Activated T-cell treated with anti-CD3 and anti-CD28 coated beads, Interleukin-2, amount 50 U/mL, for 24 hours (primary cell): ENCODE measurements around the gene SNX13.

Experiments
- DNase-seq: peaks from one replicate; pipeline ENCODE4 v3.0.0-alpha.2; 2020
- H3K27ac Mint-ChIP-seq: 2 replicates; pipeline ENCODE4 v1.8.0; 2020; ENCODE audit warnings: mild to moderate bottlenecking, mixed read lengths
- H3K27me3 Mint-ChIP-seq: 2 replicates; pipeline ENCODE4 v1.8.0; 2020; ENCODE audit warnings: mixed read lengths
- H3K36me3 Mint-ChIP-seq: 2 replicates; pipeline ENCODE4 v1.8.0; 2020; ENCODE audit warnings: low read depth, mixed read lengths
- H3K4me1 Mint-ChIP-seq: 2 replicates; pipeline ENCODE4 v1.8.0; 2020; ENCODE audit warnings: low read depth, mixed read lengths
- H3K4me3 Mint-ChIP-seq: 2 replicates; pipeline ENCODE4 v1.8.0; 2020; ENCODE audit warnings: mild to moderate bottlenecking, moderate library complexity, mixed read lengths
- H3K9me3 Mint-ChIP-seq: 2 replicates; pipeline ENCODE4 v1.8.0; 2020; ENCODE audit warnings: mixed read lengths

SNX13 gene

GRCh38 chr7:17779381-17779780 is 160.9 kb downstream of the SNX13 start:
- Mint-ChIP-seq H3K36me3 (no peaks in the 10 kb centered on the region), H3K27ac (no peak overlapping the region), H3K4me1 (peaks cover 2% of the 10 kb centered on the region), H3K27me3 (no peaks in the 10 kb centered on the region), H3K4me3 (no peak overlapping the region), H3K9me3 (no peaks in the 10 kb centered on the region)
- no peak for DNase-seq

- no peaks in the 10 kb centered on the region for H3K9me3 Mint-ChIP-seq
These were observed 165.5 kb downstream of the SNX13 start for GRCh38 chr7:17774716-17775288.

GRCh38 chr7:17774248-17774647 is 166.0 kb downstream of the SNX13 start:
- no peaks in the 10 kb centered on the region for H3K27me3 Mint-ChIP-seq
- DNase-seq: no peak
- no peak overlapping the region for H3K4me3 Mint-ChIP-seq
- H3K4me1 Mint-ChIP-seq: peaks cover 7% of the 10 kb centered on the region
- no peaks in the 10 kb centered on the region for H3K36me3 Mint-ChIP-seq
- no peak overlapping the region for H3K27ac Mint-ChIP-seq
- H3K9me3 Mint-ChIP-seq: no peaks in the 10 kb centered on the region

More at GRCh38 chr7:17774716-17775288, 165.5 kb downstream of the SNX13 start:
- Mint-ChIP-seq H3K36me3 (no peaks in the 10 kb centered on the region), H3K4me1 (peaks cover 7% of the 10 kb centered on the region), H3K27me3 (no peaks in the 10 kb centered on the region), H3K4me3 (no peak overlapping the region), H3K27ac (no peak overlapping the region)
- DNase-seq: no peak

- Mint-ChIP-seq H3K4me1 (peaks cover 7% of the 10 kb centered on the region), H3K9me3 (no peaks in the 10 kb centered on the region), H3K4me3 (no peak overlapping the region), H3K27me3 (no peaks in the 10 kb centered on the region), H3K27ac (no peak overlapping the region), H3K36me3 (no peaks in the 10 kb centered on the region)
- DNase-seq: no peak
These were observed 167.0 kb downstream of the SNX13 start for GRCh38 chr7:17773289-17773626.

DNA sequence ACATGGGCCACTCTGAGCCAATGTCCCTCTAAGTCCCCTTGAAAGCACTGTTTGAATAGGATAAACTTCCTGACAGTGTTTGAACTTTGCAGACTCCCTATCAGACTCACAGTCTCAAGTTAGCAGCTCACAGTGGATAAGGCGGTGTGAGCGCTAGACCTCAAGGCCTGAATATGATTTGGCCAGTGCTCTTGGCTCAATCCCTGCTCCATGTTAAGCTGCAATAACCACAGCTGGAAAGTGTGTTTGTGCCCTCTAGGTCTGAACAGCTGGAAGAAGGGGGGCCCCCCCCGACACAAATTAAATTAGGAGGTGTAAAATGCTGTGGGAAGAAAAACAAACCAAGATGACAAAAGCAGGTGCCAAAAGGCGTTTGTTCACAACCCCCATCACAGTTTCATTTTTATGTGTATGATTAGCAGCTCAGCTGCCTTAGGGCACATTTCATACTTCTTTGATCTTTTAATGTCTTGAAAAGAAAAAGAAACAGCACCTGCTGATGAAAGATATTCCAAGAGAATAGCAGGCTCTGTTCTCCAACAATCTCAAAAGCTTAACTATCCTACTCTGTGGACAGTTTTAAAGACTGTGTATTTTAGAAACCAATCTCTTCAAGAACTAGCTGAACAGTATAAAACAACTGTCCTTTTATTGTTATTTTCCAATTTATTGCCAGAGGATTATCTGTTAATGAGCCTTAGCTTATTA is 167.6 kb downstream of the SNX13 start:
- Mint-ChIP-seq H3K27ac (no peak overlapping the region), H3K9me3 (no peaks in the 10 kb centered on the region), H3K27me3 (no peaks in the 10 kb centered on the region), H3K4me1 (peaks cover 7% of the 10 kb centered on the region), H3K4me3 (no peak overlapping the region), H3K36me3 (no peaks in the 10 kb centered on the region)
- no peak for DNase-seq

- no peaks in the 10 kb centered on the region for H3K36me3 Mint-ChIP-seq
- H3K4me3 Mint-ChIP-seq: no peak overlapping the region
- peaks cover 7% of the 10 kb centered on the region for H3K4me1 Mint-ChIP-seq
- no peaks in the 10 kb centered on the region for H3K9me3 Mint-ChIP-seq
- DNase-seq: no peak
- no peak overlapping the region for H3K27ac Mint-ChIP-seq
- H3K27me3 Mint-ChIP-seq: no peaks in the 10 kb centered on the region
These were observed 168.3 kb downstream of the SNX13 start for GRCh38 chr7:17771901-17772408.

GRCh38 chr7:17770710-17771375 is 169.5 kb downstream of the SNX13 start:
- no peaks in the 10 kb centered on the region for H3K27me3 Mint-ChIP-seq
- H3K36me3 Mint-ChIP-seq: no peaks in the 10 kb centered on the region
- DNase-seq: no peak
- H3K9me3 Mint-ChIP-seq: no peaks in the 10 kb centered on the region
- H3K4me3 Mint-ChIP-seq: no peak overlapping the region
- H3K27ac Mint-ChIP-seq: no peak overlapping the region
- H3K4me1 Mint-ChIP-seq: peaks cover 7% of the 10 kb centered on the region

GRCh38 chr7:17769918-17770317 is 170.4 kb downstream of the SNX13 start:
- Mint-ChIP-seq H3K9me3 (no peaks in the 10 kb centered on the region), H3K4me1 (peaks cover 7% of the 10 kb centered on the region), H3K27ac (no peak overlapping the region), H3K36me3 (no peaks in the 10 kb centered on the region), H3K27me3 (no peaks in the 10 kb centered on the region), H3K4me3 (no peak overlapping the region)
- DNase-seq: peak; percentile 47

DNA sequence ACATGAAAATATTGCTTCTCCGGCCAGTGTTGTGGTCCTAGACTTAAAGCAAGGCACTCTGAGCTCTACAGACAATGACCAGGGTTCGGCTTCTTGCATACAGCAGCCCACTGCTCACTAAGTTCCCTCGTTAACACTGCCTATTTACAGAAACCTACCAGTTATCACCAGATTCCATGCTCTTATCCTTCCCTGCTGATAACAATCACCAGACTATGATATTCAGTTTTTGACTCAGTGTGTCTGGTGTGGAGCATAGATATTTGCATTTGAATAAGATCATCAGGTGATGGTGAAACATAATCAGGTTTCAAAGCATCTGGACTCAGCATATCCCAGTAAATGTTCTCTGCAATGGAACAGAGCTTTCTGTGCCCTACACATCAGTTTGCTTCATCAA is 182.3 kb downstream of the SNX13 start:
- H3K36me3 Mint-ChIP-seq: peaks cover 3% of the 10 kb centered on the region
- H3K9me3 Mint-ChIP-seq: no peaks in the 10 kb centered on the region
- no peak for DNase-seq
- no peaks in the 10 kb centered on the region for H3K27me3 Mint-ChIP-seq
- H3K27ac Mint-ChIP-seq: no peak overlapping the region
- no peaks in the 10 kb centered on the region for H3K4me1 Mint-ChIP-seq
- H3K4me3 Mint-ChIP-seq: no peak overlapping the region

DNA sequence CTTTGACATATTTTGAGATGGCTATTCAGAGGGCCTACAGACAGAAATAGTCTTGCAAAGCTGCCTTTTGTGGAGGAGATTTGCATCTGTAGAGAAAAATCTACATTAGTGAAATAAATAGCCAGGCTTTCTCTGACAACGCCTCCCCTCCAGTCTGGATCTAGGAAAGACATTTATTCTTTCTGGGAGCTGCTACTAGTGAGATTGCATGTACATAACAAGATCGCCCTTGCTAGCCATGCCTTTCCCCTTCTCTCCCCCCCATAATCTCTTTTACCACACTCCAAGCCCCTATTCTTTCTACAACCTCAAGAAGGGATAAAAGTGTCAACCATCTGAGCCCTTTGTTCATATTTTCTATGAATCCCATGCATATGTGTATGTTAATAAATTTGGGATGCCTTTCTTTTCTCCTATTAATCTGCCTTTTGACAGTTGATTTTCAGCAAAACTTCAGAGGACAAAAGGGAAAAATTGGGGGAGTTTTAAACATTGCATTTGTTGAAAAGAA is 194.2 kb downstream of the SNX13 start:
- H3K36me3 Mint-ChIP-seq: no peaks in the 10 kb centered on the region
- H3K4me3 Mint-ChIP-seq: no peak overlapping the region
- no peaks in the 10 kb centered on the region for H3K4me1 Mint-ChIP-seq
- no peak for DNase-seq
- H3K27me3 Mint-ChIP-seq: no peaks in the 10 kb centered on the region
- no peaks in the 10 kb centered on the region for H3K9me3 Mint-ChIP-seq
- H3K27ac Mint-ChIP-seq: no peak overlapping the region

DNA sequence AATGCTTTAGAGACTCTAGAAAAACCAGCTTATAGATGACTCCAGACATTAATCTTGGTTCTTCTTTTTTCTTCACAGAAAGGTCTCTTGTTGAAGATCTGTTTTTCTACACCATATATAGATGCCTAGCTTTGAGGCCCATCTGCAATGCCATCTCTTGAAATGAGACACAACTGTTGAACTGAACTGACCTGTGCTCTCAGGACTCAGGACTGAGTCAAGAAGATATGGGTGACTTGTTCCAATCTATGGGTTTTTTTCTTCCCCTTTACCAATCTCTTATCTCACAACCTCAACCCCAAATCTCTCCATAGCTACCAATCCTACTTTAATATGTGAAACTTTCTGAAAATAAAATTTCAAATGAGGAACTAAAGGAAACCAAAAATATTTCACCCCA is 194.7 kb downstream of the SNX13 start:
- Mint-ChIP-seq H3K4me1 (no peaks in the 10 kb centered on the region), H3K9me3 (no peaks in the 10 kb centered on the region), H3K36me3 (no peaks in the 10 kb centered on the region), H3K27me3 (no peaks in the 10 kb centered on the region), H3K27ac (no peak overlapping the region), H3K4me3 (no peak overlapping the region)
- DNase-seq: no peak

DNA sequence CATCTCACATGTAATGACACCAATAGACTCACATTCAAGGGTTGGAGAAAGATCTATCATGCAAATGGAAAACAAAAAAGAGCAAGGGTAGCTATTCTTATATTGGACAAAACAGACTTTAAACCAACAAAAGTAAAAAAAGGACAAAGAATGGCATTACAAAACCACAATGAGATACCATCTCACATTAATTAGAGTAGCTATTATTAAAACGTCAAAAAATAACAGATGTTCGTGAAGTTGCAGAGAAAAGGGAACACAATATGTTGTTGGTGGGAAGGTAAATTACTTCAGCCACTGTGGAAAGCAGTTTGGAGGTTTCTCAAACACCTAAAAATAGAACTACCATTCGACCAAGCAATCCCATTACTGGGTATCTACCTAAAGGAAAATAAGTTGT is 197.0 kb downstream of the SNX13 start:
- no peaks in the 10 kb centered on the region for H3K9me3 Mint-ChIP-seq
- H3K4me3 Mint-ChIP-seq: no peak overlapping the region
- H3K27me3 Mint-ChIP-seq: no peaks in the 10 kb centered on the region
- no peak for DNase-seq
- no peaks in the 10 kb centered on the region for H3K36me3 Mint-ChIP-seq
- no peak overlapping the region for H3K27ac Mint-ChIP-seq
- H3K4me1 Mint-ChIP-seq: no peaks in the 10 kb centered on the region

- H3K4me1 Mint-ChIP-seq: no peaks in the 10 kb centered on the region
- no peak overlapping the region for H3K4me3 Mint-ChIP-seq
- no peaks in the 10 kb centered on the region for H3K27me3 Mint-ChIP-seq
- no peak for DNase-seq
- H3K36me3 Mint-ChIP-seq: no peaks in the 10 kb centered on the region
- H3K27ac Mint-ChIP-seq: no peak overlapping the region
- H3K9me3 Mint-ChIP-seq: no peaks in the 10 kb centered on the region
These were observed 198.9 kb downstream of the SNX13 start for GRCh38 chr7:17741426-17741825.
